HepG2 (cell line): ENCODE results near the gene BBS1. TPM values are rescaled to one million over a fixed set of nuclear protein-coding genes. Genes with fewer than 3 reads are reported as not detected.

Experiments
- DR1 ChIP-seq: sonication (generic); formaldehyde crosslinking; IDR thresholded peaks from 2 replicates; pipeline ENCODE4 v1.8.0; 2021; ENCODE audit warnings: mild to moderate bottlenecking, missing genetic modification reagents, inconsistent platforms
- ELF1 ChIP-seq: sonication (generic); formaldehyde crosslinking; IDR thresholded peaks from 2 replicates; pipeline ENCODE4 v1.4.0; 2020; ENCODE audit warnings: missing genetic modification reagents
- HOXA7 ChIP-seq: sonication (generic); formaldehyde crosslinking; IDR thresholded peaks from 2 replicates; pipeline ENCODE4 v1.8.1; 2022; ENCODE audit warnings: mild to moderate bottlenecking, missing genetic modification reagents, moderate library complexity
- MXD1 ChIP-seq: sonication (generic); formaldehyde crosslinking; IDR thresholded peaks from 2 replicates; pipeline ENCODE4 v1.4.0; 2020; ENCODE audit warnings: mild to moderate bottlenecking, missing genetic modification reagents
- PAX8 ChIP-seq: sonication (generic); formaldehyde crosslinking; IDR thresholded peaks from 2 replicates; pipeline ENCODE4 v1.8.0; 2022; ENCODE audit warnings: mild to moderate bottlenecking, missing genetic modification reagents, borderline replicate concordance
- POLR2G ChIP-seq: fragments of 200-400 bp; formaldehyde crosslinking; IDR thresholded peaks from 2 replicates; pipeline ENCODE4 v1.6.1; 2018; ENCODE audit warnings: mild to moderate bottlenecking, low read depth, low read length, moderate library complexity
- SNAPC4 ChIP-seq: sonication (generic); formaldehyde crosslinking; IDR thresholded peaks from 2 replicates; pipeline ENCODE4 v1.4.0; 2020; ENCODE audit warnings: mild to moderate bottlenecking, missing genetic modification reagents
- TFDP2 ChIP-seq: sonication (generic); formaldehyde crosslinking; IDR thresholded peaks from 2 replicates; pipeline ENCODE4 v1.4.0; 2020; ENCODE audit warnings: missing genetic modification reagents
- TFE3 ChIP-seq: IDR thresholded peaks from 2 replicates; pipeline ENCODE4 v1.6.1; 2016
- ZNF142 ChIP-seq: sonication (generic); formaldehyde crosslinking; IDR thresholded peaks from 2 replicates; pipeline ENCODE4 v1.4.0; 2020; ENCODE audit warnings: missing genetic modification reagents
- ZNF501 ChIP-seq: sonication (generic); formaldehyde crosslinking; IDR thresholded peaks from 2 replicates; pipeline ENCODE4 v1.5.1; 2020; ENCODE audit warnings: mild to moderate bottlenecking, moderate library complexity, missing genetic modification reagents
- ZNF546 ChIP-seq: sonication (generic); formaldehyde crosslinking; conservative IDR thresholded peaks from 2 replicates; pipeline ENCODE4 v1.8.1; 2023; ENCODE audit warnings: mild to moderate bottlenecking, missing genetic modification reagents
- polyA plus RNA-seq, 8 experiments: library from polyadenylated mRNA; depleted of rRNA in 3 of 8; stranded (reverse) in 7 of 8; unstranded in 1 of 8; fragments of >200 nt; fragmentation: Illumina TruSeq in 4 of 8; extraction: Trizol in 4 of 8; gene quantifications; 2 replicates each; pipeline versions ENCODE4 v1.2.1 to v1.2.3, GENCODE V29; 2011 to 2016; ENCODE audit warnings: low read depth in 4 of 8, missing spikeins in 1 of 8, mixed read lengths in 1 of 8; ENCODE audit not compliant: insufficient read depth in 1 of 8
- total RNA-seq, 5 experiments: library from RNA; depleted of rRNA; stranded (reverse); fragments of >200 nt; fragmentation: Illumina TruSeq; extraction: Trizol; gene quantifications; 2 replicates each; pipeline ENCODE4 v1.2.3, GENCODE V29; 2016; ENCODE audit warnings: low read depth in 1 of 5

The BBS1 gene
- total and polyA plus RNA-seq, 2 of the 13 experiments (the other 11 are each of a cell fraction or from before 2014, with no cell fraction given): 11.7 to 14.1 TPM

- TF ChIP-seq ZNF142 (CRISPR knock-in tag) (0 out of 2 replicates have a peak, but pooled peaks have one; percentile 15), TFE3 (CRISPR knock-in tag) (0 out of 2 replicates have a peak, but pooled peaks have one; percentile 33), PAX8 (0 out of 2 replicates have a peak, but pooled peaks have one; percentile 86), POLR2G (no peak), HOXA7 (CRISPR knock-in tag) (no peak), DR1 (no peak), ELF1 (CRISPR knock-in tag) (no peak), TFDP2 (CRISPR knock-in tag) (no peak), ZNF546 (no peak), MXD1 (CRISPR knock-in tag) (no peak; the same call in 1 of the 2 replicates), ZNF501 (CRISPR knock-in tag) (no peak; the same call in 1 of the 2 replicates), SNAPC4 (CRISPR knock-in tag) (0 out of 2 replicates have a peak, but pooled peaks have one; percentile 22)
These were observed 30.9 kb upstream of the BBS1 start (continued) for GRCh38 chr11:66479394-66480116.
